ENCODE measurements around the gene KLF7.
A peak's percentile ranks its signal among the peaks of the same experiment; 100 is the strongest.

The KLF7 gene

DNA sequence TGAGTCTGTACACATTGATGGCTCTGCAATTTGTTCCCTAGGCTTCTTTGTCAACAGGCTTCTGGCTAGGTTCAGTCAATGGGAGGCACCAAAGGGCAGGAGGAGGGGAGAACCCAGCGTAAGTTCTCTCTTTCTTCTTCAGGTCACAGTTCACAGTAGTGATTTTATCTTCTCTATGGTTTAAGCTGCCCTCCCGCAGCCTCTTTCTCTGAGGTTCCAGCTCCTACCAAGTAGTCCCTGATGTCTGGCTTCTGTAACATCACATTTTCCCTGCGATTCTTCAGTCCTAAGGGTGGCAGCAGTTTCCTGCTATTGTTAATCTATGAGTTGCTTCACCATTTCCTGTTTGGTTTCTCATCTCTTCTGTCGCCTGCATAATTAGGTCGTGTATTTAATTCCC is 119.0 kb downstream of the KLF7 start:
- peak in 1 of 2 experiments; percentile 72 for DNase-seq (ENCODE audit: low read depth in 1 of 2, low spot score in 1 of 2)

DNA sequence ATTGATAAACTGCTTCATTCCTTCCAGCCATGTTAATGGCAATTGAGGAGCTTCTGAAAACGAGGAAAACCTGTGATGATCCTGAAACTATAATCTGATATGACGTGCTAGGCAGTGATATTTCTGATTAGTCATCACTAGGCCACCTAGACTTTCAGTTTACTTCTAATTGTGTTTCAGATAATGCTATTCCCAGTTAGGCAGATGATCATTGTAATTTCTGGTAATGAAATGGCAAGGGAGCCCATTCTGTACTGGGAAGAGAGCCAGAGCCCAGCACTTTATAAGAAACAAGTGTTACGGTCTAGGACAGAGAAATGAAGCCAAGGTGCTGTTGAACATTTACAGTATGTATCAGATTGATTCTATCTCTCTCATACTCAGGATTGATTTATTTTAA is 120.2 kb downstream of the KLF7 start:
- DNase-seq (ENCODE audit: low read depth in 1 of 2, low spot score in 1 of 2) = no peak
- no peak overlapping the region for H3K4me3 ChIP-seq (replicated peaks; ENCODE audit: insufficient read depth, low read length)
- no peak overlapping the region for H3K27ac ChIP-seq (replicated peaks)
- H3K27me3 ChIP-seq (ENCODE audit: insufficient read depth, poor library complexity, severe bottlenecking) = no peaks in the 10 kb centered on the region
- TF ChIP-seq SPI1 (IDR thresholded peaks at IDR 0.05; ENCODE audit: borderline replicate concordance, low read depth) (no peak), CTCF (IDR thresholded peaks at IDR 0.05; ENCODE audit: insufficient read depth, low read length) (no peak), GABPA (IDR thresholded peaks at IDR 0.05; ENCODE audit: low read depth) (no peak), POLR2AphosphoS5 (IDR thresholded peaks at IDR 0.05; ENCODE audit: low read depth) (no peak)
- TF ChIP-seq, protein P1, sequence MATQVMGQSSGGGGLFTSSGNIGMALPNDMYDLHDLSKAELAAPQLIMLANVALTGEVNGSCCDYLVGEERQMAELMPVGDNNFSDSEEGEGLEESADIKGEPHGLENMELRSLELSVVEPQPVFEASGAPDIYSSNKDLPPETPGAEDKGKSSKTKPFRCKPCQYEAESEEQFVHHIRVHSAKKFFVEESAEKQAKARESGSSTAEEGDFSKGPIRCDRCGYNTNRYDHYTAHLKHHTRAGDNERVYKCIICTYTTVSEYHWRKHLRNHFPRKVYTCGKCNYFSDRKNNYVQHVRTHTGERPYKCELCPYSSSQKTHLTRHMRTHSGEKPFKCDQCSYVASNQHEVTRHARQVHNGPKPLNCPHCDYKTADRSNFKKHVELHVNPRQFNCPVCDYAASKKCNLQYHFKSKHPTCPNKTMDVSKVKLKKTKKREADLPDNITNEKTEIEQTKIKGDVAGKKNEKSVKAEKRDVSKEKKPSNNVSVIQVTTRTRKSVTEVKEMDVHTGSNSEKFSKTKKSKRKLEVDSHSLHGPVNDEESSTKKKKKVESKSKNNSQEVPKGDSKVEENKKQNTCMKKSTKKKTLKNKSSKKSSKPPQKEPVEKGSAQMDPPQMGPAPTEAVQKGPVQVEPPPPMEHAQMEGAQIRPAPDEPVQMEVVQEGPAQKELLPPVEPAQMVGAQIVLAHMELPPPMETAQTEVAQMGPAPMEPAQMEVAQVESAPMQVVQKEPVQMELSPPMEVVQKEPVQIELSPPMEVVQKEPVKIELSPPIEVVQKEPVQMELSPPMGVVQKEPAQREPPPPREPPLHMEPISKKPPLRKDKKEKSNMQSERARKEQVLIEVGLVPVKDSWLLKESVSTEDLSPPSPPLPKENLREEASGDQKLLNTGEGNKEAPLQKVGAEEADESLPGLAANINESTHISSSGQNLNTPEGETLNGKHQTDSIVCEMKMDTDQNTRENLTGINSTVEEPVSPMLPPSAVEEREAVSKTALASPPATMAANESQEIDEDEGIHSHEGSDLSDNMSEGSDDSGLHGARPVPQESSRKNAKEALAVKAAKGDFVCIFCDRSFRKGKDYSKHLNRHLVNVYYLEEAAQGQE (IDR thresholded peaks at IDR 0.05; ENCODE audit: insufficient replicate concordance, low read depth) = no peak

More for the DNA sequence above, 119.0 kb downstream of the KLF7 start:
- TF ChIP-seq CTCF (IDR thresholded peaks at IDR 0.05; ENCODE audit: insufficient read depth, low read length) (peak; percentile 2), SPI1 (IDR thresholded peaks at IDR 0.05; ENCODE audit: borderline replicate concordance, low read depth) (no peak), POLR2AphosphoS5 (IDR thresholded peaks at IDR 0.05; ENCODE audit: low read depth) (no peak; the same call in 1 of the 2 replicates)
- Histone ChIP-seq H3K27ac (replicated peaks) (peak overlapping the region; percentile 26), H3K27me3 (ENCODE audit: insufficient read depth, poor library complexity, severe bottlenecking) (no peaks in the 10 kb centered on the region), H3K4me3 (replicated peaks; ENCODE audit: insufficient read depth, low read length) (no peak overlapping the region)

- TF ChIP-seq POLR2AphosphoS5 (IDR thresholded peaks at IDR 0.05; ENCODE audit: low read depth) (no peak), CTCF (IDR thresholded peaks at IDR 0.05; ENCODE audit: insufficient read depth, low read length) (no peak), GABPA (IDR thresholded peaks at IDR 0.05; ENCODE audit: low read depth) (no peak), SPI1 (IDR thresholded peaks at IDR 0.05; ENCODE audit: borderline replicate concordance, low read depth) (no peak)
- TF ChIP-seq, protein P1 (IDR thresholded peaks at IDR 0.05; ENCODE audit: insufficient replicate concordance, low read depth) = no peak
- Histone ChIP-seq H3K27me3 (ENCODE audit: insufficient read depth, poor library complexity, severe bottlenecking) (no peaks in the 10 kb centered on the region), H3K4me3 (replicated peaks; ENCODE audit: insufficient read depth, low read length) (no peak overlapping the region), H3K27ac (replicated peaks) (no peak overlapping the region)
- DNase-seq (ENCODE audit: low read depth in 1 of 2, low spot score in 1 of 2) = no peak
Observed at GRCh38 chr2:207044379-207045362, 121.1 kb downstream of the KLF7 start.
